GM06990 (cell line): ENCODE measurements around the gene RHOC.
A peak's percentile ranks its signal among the peaks of the same experiment; 100 is the strongest.

Experiments
- DNase-seq: peaks from one replicate; pipeline ENCODE4 v3.0.0-alpha.2; 2011; ENCODE audit not compliant: insufficient read length; ENCODE audit errors: extremely low read depth
- H3K27me3 ChIP-seq: replicated peaks from 2 replicates; pipeline ENCODE4 v1.6.0; 2011; ENCODE audit warnings: low read length; ENCODE audit not compliant: control insufficient read depth, insufficient read depth
- H3K36me3 ChIP-seq: 2 replicates; pipeline ENCODE4 v1.5.1; 2011; ENCODE audit warnings: low read length; ENCODE audit not compliant: control insufficient read depth, insufficient read depth
- H3K4me3 ChIP-seq: replicated peaks from 2 replicates; pipeline ENCODE4 v1.5.1; 2011; ENCODE audit warnings: low read depth, mild to moderate bottlenecking, control low read depth, low read length
- TF ChIP-seq, protein P1 (sequence below): IDR thresholded peaks from 2 replicates; pipeline ENCODE4 v1.5.1; 2011; ENCODE audit warnings: low read length, control low read depth, mild to moderate bottlenecking, inconsistent platforms; ENCODE audit not compliant: insufficient read depth, poor library complexity, severe bottlenecking

RHOC gene

DNA sequence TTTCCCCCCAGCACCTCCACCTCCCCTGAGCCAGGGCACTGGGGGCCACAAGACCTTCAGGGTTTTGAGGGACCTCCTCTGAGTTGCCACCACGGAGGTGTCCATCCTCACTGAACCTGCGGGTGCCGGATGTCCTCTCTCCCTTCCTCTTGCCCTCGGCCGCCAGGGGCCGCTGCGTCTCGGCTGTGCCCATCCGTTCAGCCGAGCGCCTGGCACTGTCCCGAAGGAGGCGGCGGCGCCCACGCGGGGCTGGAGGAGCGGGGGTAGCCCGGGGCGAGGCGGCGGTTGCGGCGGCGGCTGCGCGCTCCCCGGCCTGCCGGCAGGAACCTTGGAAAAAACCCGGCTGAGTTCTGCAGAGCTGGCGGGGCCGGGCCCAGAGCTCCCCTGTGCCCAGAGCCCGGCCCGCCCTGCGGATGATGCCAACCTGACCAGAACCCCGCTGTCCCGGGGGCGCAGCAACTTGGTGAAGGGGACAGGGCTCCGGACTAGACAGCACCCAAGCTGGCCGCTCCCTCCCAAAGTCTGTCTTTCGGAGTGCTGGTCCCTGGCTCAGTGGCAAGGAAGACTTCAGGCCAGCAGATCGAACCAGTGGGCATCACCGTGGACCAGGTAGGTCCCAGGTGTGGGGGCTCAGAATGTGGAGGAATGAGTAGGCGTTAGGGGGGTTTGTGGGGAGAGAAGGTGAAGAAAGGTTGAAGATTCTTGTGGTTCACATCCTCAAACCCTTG is 11.9 kb upstream of the RHOC start:
- peaks cover 3% of the 10 kb centered on the region for H3K27me3 ChIP-seq
- TF ChIP-seq, protein P1, sequence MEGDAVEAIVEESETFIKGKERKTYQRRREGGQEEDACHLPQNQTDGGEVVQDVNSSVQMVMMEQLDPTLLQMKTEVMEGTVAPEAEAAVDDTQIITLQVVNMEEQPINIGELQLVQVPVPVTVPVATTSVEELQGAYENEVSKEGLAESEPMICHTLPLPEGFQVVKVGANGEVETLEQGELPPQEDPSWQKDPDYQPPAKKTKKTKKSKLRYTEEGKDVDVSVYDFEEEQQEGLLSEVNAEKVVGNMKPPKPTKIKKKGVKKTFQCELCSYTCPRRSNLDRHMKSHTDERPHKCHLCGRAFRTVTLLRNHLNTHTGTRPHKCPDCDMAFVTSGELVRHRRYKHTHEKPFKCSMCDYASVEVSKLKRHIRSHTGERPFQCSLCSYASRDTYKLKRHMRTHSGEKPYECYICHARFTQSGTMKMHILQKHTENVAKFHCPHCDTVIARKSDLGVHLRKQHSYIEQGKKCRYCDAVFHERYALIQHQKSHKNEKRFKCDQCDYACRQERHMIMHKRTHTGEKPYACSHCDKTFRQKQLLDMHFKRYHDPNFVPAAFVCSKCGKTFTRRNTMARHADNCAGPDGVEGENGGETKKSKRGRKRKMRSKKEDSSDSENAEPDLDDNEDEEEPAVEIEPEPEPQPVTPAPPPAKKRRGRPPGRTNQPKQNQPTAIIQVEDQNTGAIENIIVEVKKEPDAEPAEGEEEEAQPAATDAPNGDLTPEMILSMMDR = peak; percentile 92
- H3K36me3 ChIP-seq = no peaks in the 10 kb centered on the region
- DNase-seq = peak; percentile 59
- H3K4me3 ChIP-seq = no peak overlapping the region

DNA sequence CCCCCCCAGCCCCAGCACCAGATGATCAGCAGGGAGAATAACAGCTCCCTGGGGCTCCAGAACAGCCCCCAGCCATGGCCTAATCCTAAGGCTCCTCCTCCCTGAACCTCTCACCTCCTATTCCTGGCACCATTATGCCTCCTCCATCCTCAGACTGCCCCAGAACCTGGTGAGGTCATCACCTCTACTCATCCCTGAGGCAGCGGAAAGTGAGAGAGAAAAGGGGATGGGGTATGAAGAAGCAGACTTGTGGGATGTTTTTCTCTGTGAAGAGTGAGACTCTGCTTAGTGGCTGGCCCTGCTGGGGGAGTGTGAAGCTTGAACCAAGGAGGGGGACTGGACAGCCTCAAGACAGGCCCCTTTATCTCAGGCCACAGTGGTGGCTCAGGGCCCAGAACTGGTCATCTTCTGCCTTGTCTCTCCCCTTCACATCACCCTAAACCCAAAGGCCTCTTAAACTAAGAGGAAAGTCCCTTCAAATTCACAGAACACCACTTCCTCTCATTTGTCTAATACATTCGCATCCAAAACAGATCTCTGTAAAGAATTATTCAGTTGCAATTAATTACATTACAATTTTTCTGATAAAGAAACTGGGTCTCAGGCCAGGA is 10.4 kb upstream of the RHOC start:
- TF ChIP-seq, protein P1 = no peak
- no peak for DNase-seq
- Histone ChIP-seq H3K27me3 (peaks cover 2% of the 10 kb centered on the region; the same call in 1 of the 2 replicates), H3K36me3 (no peaks in the 10 kb centered on the region), H3K4me3 (no peak overlapping the region)

DNA sequence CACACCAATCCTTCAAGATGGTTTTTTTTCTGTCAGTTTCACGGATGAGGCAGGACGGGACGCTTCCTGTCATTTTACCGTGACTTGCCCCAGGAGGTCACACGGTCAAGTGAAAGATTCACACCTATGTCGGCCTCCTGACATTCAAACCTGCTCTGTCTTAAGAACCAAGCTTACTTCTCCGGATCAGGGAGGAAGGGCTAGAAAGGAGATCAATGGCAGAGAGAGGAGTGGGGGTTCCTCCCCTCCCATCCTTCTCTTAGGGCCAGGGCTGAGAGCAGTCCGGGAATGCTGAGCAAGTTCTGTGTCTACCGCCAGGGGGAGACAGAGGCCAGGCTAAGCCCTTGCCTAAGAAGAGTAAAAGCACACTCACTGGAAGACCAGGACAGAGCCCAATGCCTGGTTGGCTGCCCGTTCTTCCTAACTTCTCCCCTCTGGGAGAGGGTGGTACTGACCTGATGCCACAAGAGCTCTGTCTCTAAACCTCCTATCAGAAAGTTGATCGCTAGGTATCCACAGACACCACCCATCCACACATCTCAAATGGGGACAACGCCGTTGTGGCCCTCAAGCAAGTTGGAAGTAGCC is 9.3 kb upstream of the RHOC start:
- peak overlapping the region; percentile 65 for H3K4me3 ChIP-seq
- peaks cover 2% of the 10 kb centered on the region; the same call in 1 of the 2 replicates for H3K27me3 ChIP-seq
- DNase-seq = peak; percentile 53
- no peaks in the 10 kb centered on the region for H3K36me3 ChIP-seq
- TF ChIP-seq, protein P1 = peak; percentile 95

DNA sequence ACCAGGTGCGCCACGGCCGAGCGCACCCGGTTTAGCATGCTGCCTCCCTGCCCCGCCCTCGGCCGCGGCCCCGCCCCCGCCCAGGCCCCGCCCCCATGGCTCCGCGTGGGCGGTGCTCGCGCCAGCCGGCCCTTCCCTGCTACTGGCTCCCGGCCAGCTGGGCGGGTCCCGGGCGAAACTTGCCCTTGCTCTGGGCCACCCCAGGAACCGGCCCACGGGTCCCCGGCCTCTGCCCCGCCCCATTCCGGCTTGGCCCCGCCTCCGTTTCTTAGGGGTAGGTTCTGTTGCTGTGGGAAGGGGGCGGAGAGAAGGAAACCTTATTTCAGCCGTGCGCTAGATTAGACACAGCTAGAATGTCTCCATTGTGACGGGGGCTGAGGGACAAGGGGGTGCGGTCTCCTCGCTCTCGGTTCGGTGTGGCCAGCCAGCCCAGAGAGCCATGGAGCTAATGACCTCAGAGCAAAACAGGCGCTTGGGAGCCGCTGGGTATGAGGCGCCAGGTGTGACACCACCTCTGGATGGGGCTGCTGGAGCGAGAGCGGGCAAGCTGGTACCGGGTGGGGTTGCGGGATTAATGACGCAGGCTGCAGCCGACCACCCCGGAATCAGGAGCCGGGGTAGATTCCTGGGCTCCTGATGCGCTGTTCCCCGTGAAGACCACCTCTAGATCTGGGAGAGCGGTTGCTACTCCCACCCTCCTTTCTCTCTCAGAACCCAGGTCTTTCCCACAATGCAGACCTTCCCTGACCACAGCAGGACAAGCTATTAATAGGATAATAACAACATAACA is 8.5 kb upstream of the RHOC start, which contains the start of gene PPM1J:
TSS of gene PPM1J (minus strand) at position 69 of the 790 bp plus-strand sequence. CDS start at position 38, 31 bp downstream.
- H3K36me3 ChIP-seq = no peaks in the 10 kb centered on the region
- peak; percentile 95 for DNase-seq
- H3K4me3 ChIP-seq = peak within 1 kb of the TSS; percentile 65
- peaks cover 2% of the 10 kb centered on the region; the same call in 1 of the 2 replicates for H3K27me3 ChIP-seq
- TF ChIP-seq, protein P1 = no peak
